Transverse colon (tissue), 4 donors: Measurements from ENCODE around the gene GC.
"Not testable (repeated sequence)": the region's sequence is repeated elsewhere in the genome, so short reads cannot be mapped to it uniquely, and the experiment has no call there.

Experiments used
- POLR2A ChIP-seq: fragments of 450-650 bp; IDR thresholded peaks from one replicate; pipeline ENCODE4 v1.6.1; 2016; ENCODE audit warnings: antibody characterized with exemption, mild to moderate bottlenecking, moderate library complexity
- POLR2AphosphoS5 ChIP-seq, 3 donors: sonication (generic); formaldehyde crosslinking; IDR thresholded peaks; one replicate each; pipeline ENCODE4 v1.6.1; 2016; ENCODE audit warnings: antibody characterized with exemption in 3 of 3
- TF ChIP-seq, protein P1 (sequence below), 5 experiments: fragments of 200-600 bp in 3 of 5; fragments of 450-650 bp in 2 of 5; sonication (generic) in 3 of 5; IDR thresholded peaks; 1 replicate in 2 of 5; 2 replicates in 3 of 5; pipeline ENCODE4 v1.5.1; 2016 to 2017; ENCODE audit warnings: antibody characterized with exemption in 5 of 5, inconsistent platforms in 3 of 5, mild to moderate bottlenecking in 2 of 5, moderate library complexity in 1 of 5

GRCh38 chr4:71738782-71739181, 45.1 kb downstream of the GC start:
- TF ChIP-seq POLR2A; POLR2AphosphoS5 (IDR thresholded peaks at IDR 0.05): not testable (repeated sequence)
- TF ChIP-seq, protein P1, sequence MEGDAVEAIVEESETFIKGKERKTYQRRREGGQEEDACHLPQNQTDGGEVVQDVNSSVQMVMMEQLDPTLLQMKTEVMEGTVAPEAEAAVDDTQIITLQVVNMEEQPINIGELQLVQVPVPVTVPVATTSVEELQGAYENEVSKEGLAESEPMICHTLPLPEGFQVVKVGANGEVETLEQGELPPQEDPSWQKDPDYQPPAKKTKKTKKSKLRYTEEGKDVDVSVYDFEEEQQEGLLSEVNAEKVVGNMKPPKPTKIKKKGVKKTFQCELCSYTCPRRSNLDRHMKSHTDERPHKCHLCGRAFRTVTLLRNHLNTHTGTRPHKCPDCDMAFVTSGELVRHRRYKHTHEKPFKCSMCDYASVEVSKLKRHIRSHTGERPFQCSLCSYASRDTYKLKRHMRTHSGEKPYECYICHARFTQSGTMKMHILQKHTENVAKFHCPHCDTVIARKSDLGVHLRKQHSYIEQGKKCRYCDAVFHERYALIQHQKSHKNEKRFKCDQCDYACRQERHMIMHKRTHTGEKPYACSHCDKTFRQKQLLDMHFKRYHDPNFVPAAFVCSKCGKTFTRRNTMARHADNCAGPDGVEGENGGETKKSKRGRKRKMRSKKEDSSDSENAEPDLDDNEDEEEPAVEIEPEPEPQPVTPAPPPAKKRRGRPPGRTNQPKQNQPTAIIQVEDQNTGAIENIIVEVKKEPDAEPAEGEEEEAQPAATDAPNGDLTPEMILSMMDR (IDR thresholded peaks at IDR 0.05): not testable (repeated sequence)
